IgD-negative memory B cell (primary cell): ENCODE results near the gene C11orf24. TPM values are rescaled to one million over a fixed set of nuclear protein-coding genes. Genes with fewer than 3 reads are reported as not detected.
"Not testable (repeated sequence)": the region's sequence is repeated elsewhere in the genome, so short reads cannot be mapped to it uniquely, and the experiment has no call there.

Experiments
- H3K27ac Mint-ChIP-seq, 3 donors: one replicate each; pipeline ENCODE4 v1.8.0; 2020 to 2022; ENCODE audit warnings: mild to moderate bottlenecking in 3 of 3, mixed read lengths in 3 of 3, moderate library complexity in 1 of 3
- H3K27me3 Mint-ChIP-seq: one replicate; pipeline ENCODE4 v1.8.0; 2021; ENCODE audit warnings: mixed read lengths
- H3K36me3 Mint-ChIP-seq: one replicate; pipeline ENCODE4 v1.8.0; 2020; ENCODE audit warnings: mild to moderate bottlenecking, mixed read lengths
- H3K4me1 Mint-ChIP-seq, 3 donors: one replicate each; pipeline ENCODE4 v1.8.0; 2020 to 2022; ENCODE audit warnings: mixed read lengths in 3 of 3, mild to moderate bottlenecking in 1 of 3
- H3K4me3 Mint-ChIP-seq, 4 donors: one replicate each; pipeline ENCODE4 v1.8.0; 2020 to 2022; ENCODE audit warnings: mild to moderate bottlenecking in 4 of 4, mixed read lengths in 4 of 4, moderate library complexity in 3 of 4
- H3K9me3 Mint-ChIP-seq, 3 donors: one replicate each; pipeline ENCODE4 v1.8.0; 2020 to 2021; ENCODE audit warnings: mixed read lengths in 3 of 3, mild to moderate bottlenecking in 1 of 3
- polyA plus RNA-seq: library from polyadenylated mRNA; unstranded; fragments of 300-500 nt; fragmentation: Illumina TruSeq; gene quantifications from one replicate; pipeline ENCODE4 v1.2.3, GENCODE V29; 2021

The C11orf24 gene
- polyA plus RNA-seq, 1 donor from 2014 or later: 40.5 TPM

GRCh38 chr11:68303982-68304780 lies 32.4 kb upstream of the C11orf24 start:
- Mint-ChIP-seq H3K9me3 (peaks cover 0 to 2% (median 0%) of the 10 kb centered on the region in 3 donors), H3K27ac (no peak overlapping the region), H3K27me3 (no peaks in the 10 kb centered on the region), H3K4me3 (no peak overlapping the region), H3K4me1 (peaks cover 0 to 9% (median 0%) of the 10 kb centered on the region in 3 donors), H3K36me3 (no peaks in the 10 kb centered on the region)

- H3K4me1 Mint-ChIP-seq: peaks cover 0 to 9% (median under 1%) of the 10 kb centered on the region in 3 donors
- H3K27ac Mint-ChIP-seq: no peak overlapping the region
- no peaks in the 10 kb centered on the region for H3K27me3 Mint-ChIP-seq
- H3K36me3 Mint-ChIP-seq: no peaks in the 10 kb centered on the region
- H3K4me3 Mint-ChIP-seq: no peak overlapping the region
- H3K9me3 Mint-ChIP-seq: peaks cover 0 to 2% (median 0%) of the 10 kb centered on the region in 3 donors
These were observed 31.3 kb upstream of the C11orf24 start for GRCh38 chr11:68303083-68303482.

- H3K27ac Mint-ChIP-seq: no peak overlapping the region
- no peaks in the 10 kb centered on the region for H3K36me3 Mint-ChIP-seq
- no peaks in the 10 kb centered on the region for H3K27me3 Mint-ChIP-seq
- no peak overlapping the region for H3K4me3 Mint-ChIP-seq
- H3K4me1 Mint-ChIP-seq: peaks cover 3 to 11% (median 5%) of the 10 kb centered on the region in 3 donors
- H3K9me3 Mint-ChIP-seq: peaks cover 0 to 2% (median 0%) of the 10 kb centered on the region in 3 donors
These were observed 30.9 kb upstream of the C11orf24 start for GRCh38 chr11:68302670-68303069.

GRCh38 chr11:68302256-68302655 lies 30.5 kb upstream of the C11orf24 start:
- Mint-ChIP-seq H3K27me3 (no peaks in the 10 kb centered on the region), H3K9me3 (peaks cover 0 to 2% (median 0%) of the 10 kb centered on the region in 3 donors), H3K27ac (no peak overlapping the region), H3K4me1 (peaks cover 3 to 11% (median 5%) of the 10 kb centered on the region in 3 donors), H3K4me3 (no peak overlapping the region), H3K36me3 (no peaks in the 10 kb centered on the region)

GRCh38 chr11:68300076-68300830 lies 28.5 kb upstream of the C11orf24 start:
- H3K4me3 Mint-ChIP-seq: no peak overlapping the region
- H3K27ac Mint-ChIP-seq: no peak overlapping the region

GRCh38 chr11:68299517-68299879 lies 27.7 kb upstream of the C11orf24 start:
- H3K9me3 Mint-ChIP-seq, H3K27ac Mint-ChIP-seq, H3K36me3 Mint-ChIP-seq, H3K27me3 Mint-ChIP-seq: not testable (repeated sequence)
- Mint-ChIP-seq H3K4me3 (peak overlapping the region in 1 of 4 donors; percentile 27), H3K4me1 (peaks cover 3 to 13% (median 9%) of the 10 kb centered on the region in 3 donors)

More at GRCh38 chr11:68300076-68300830, 28.5 kb upstream of the C11orf24 start:
- H3K27me3 Mint-ChIP-seq: no peaks in the 10 kb centered on the region
- no peaks in the 10 kb centered on the region for H3K36me3 Mint-ChIP-seq
- H3K4me1 Mint-ChIP-seq: peaks cover 3 to 15% (median 9%) of the 10 kb centered on the region in 3 donors
- H3K9me3 Mint-ChIP-seq: peaks cover 0 to 2% (median 0%) of the 10 kb centered on the region in 3 donors

GRCh38 chr11:68298659-68299516 lies 27.1 kb upstream of the C11orf24 start:
- no peaks in the 10 kb centered on the region for H3K36me3 Mint-ChIP-seq
- no peaks in the 10 kb centered on the region for H3K9me3 Mint-ChIP-seq
- no peaks in the 10 kb centered on the region for H3K27me3 Mint-ChIP-seq
- no peak overlapping the region for H3K27ac Mint-ChIP-seq
- H3K4me3 Mint-ChIP-seq: no peak overlapping the region
- peaks cover 3 to 12% (median 11%) of the 10 kb centered on the region in 3 donors for H3K4me1 Mint-ChIP-seq

- no peak overlapping the region for H3K27ac Mint-ChIP-seq
These were observed 26.3 kb upstream of the C11orf24 start for GRCh38 chr11:68297812-68298658.

GRCh38 chr11:68297494-68297811 lies 25.7 kb upstream of the C11orf24 start:
- Mint-ChIP-seq H3K27me3 (no peaks in the 10 kb centered on the region), H3K36me3 (no peaks in the 10 kb centered on the region), H3K4me3 (peak overlapping the region in 2 of 4 donors; percentile 23 to 83), H3K27ac (no peak overlapping the region), H3K9me3 (no peaks in the 10 kb centered on the region), H3K4me1 (peaks cover 16 to 27% (median 18%) of the 10 kb centered on the region in 3 donors)

More at GRCh38 chr11:68297812-68298658, 26.3 kb upstream of the C11orf24 start:
- Mint-ChIP-seq H3K36me3 (no peaks in the 10 kb centered on the region), H3K27me3 (no peaks in the 10 kb centered on the region), H3K4me3 (peak overlapping the region in 2 of 4 donors; percentile 23 to 83), H3K9me3 (no peaks in the 10 kb centered on the region), H3K4me1 (peaks cover 12 to 21% (median 15%) of the 10 kb centered on the region in 3 donors)

- Mint-ChIP-seq H3K27me3 (no peaks in the 10 kb centered on the region), H3K9me3 (no peaks in the 10 kb centered on the region), H3K36me3 (no peaks in the 10 kb centered on the region), H3K4me3 (no peak overlapping the region), H3K27ac (no peak overlapping the region), H3K4me1 (peaks cover 16 to 28% (median 19%) of the 10 kb centered on the region in 3 donors)
These were observed 25.2 kb upstream of the C11orf24 start for GRCh38 chr11:68297052-68297378.

- no peaks in the 10 kb centered on the region for H3K36me3 Mint-ChIP-seq
- H3K27me3 Mint-ChIP-seq: no peaks in the 10 kb centered on the region
- H3K4me3 Mint-ChIP-seq: peak overlapping the region in 2 of 4 donors; percentile 5 to 84
- peaks cover 16 to 28% (median 19%) of the 10 kb centered on the region in 3 donors for H3K4me1 Mint-ChIP-seq
- peak overlapping the region in 1 of 3 donors; percentile 16 for H3K27ac Mint-ChIP-seq
- no peaks in the 10 kb centered on the region for H3K9me3 Mint-ChIP-seq
These were observed 24.7 kb upstream of the C11orf24 start for GRCh38 chr11:68296344-68297051.

- Mint-ChIP-seq H3K4me1 (peaks cover 16 to 28% (median 19%) of the 10 kb centered on the region in 3 donors), H3K4me3 (peak overlapping the region in 1 of 4 donors; percentile 5)
These were observed 24.2 kb upstream of the C11orf24 start for GRCh38 chr11:68295940-68296339.

GRCh38 chr11:68295271-68295670 lies 23.5 kb upstream of the C11orf24 start:
- Mint-ChIP-seq H3K36me3 (no peaks in the 10 kb centered on the region), H3K27ac (no peak overlapping the region), H3K27me3 (no peaks in the 10 kb centered on the region), H3K4me3 (no peak overlapping the region), H3K4me1 (peaks cover 16 to 30% (median 19%) of the 10 kb centered on the region in 3 donors), H3K9me3 (no peaks in the 10 kb centered on the region)

More at GRCh38 chr11:68295940-68296339, 24.2 kb upstream of the C11orf24 start:
- Mint-ChIP-seq H3K9me3 (no peaks in the 10 kb centered on the region), H3K27ac (no peak overlapping the region), H3K36me3 (no peaks in the 10 kb centered on the region), H3K27me3 (no peaks in the 10 kb centered on the region)
